Measurements from ENCODE around the gene DDIT4L.

DDIT4L gene

DNA sequence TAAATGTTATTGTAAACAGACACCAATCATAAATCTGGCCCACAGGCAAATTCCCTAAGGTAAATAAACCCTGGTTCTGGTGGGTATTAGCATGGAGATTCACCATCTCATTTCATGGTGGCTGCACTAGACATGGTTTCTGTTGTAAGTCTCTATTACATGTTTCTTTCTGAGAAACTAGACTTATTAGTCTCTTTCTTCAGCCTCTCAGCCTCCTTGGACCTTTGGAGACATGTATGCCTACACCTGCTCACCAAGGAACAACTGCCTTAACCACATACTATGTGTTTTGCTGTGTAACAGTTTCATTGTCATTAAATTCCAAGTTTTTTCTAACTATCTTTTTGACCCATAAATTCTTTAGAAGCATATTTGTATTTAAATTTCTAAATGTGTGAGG is 13.1 kb downstream of the DDIT4L start:
- H3K4me3 ChIP-seq (ENCODE audit: low read length) = no peak overlapping the region
- TF ChIP-seq ZNF274 (IDR thresholded peaks at IDR 0.05; ENCODE audit: low read depth, low read length) = no peak

DNA sequence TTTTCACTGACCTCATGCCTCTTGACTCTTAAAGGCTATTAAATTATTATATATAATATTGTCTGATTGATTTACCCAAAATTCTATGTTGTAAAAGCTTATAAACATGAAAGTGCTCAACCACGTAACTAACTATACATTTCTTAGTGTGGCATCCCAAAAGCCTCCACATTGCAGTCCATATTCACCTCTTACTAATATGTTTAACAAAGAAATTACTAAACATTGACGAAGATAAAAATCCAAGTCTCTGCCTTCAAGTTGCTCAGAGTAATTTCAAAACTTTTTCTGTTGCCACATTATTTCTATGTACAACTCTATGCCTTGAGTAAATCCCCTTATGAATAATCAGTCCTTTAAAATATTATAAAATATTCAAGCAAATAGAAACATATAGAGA is 14.4 kb downstream of the DDIT4L start:
- TF ChIP-seq ZNF274 (IDR thresholded peaks at IDR 0.05; ENCODE audit: low read depth, low read length) = no peak
- H3K4me3 ChIP-seq (ENCODE audit: low read length) = no peak overlapping the region

DNA sequence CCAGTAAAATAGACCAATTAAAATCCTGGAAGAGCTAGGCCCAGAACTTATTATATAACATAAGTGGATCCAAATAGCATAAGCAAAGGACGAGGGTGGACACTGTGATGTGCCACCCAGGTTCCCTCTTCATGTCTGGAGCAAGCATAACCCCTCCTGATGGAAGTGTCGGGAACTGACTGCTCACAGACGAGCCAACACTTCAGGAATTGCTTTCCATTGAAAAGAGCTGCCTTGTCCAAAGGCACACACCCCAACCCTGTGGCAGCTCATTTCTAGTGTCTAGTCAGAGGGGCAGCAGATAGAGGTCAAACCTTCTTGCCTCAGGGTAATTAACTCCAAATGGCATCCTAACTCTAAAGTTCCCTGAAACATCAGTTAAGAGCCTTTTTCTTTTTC is 15.3 kb downstream of the DDIT4L start:
- no peak overlapping the region for H3K4me3 ChIP-seq (ENCODE audit: low read length)
- no peak for TF ChIP-seq ZNF274 (IDR thresholded peaks at IDR 0.05; ENCODE audit: low read depth, low read length)

DNA sequence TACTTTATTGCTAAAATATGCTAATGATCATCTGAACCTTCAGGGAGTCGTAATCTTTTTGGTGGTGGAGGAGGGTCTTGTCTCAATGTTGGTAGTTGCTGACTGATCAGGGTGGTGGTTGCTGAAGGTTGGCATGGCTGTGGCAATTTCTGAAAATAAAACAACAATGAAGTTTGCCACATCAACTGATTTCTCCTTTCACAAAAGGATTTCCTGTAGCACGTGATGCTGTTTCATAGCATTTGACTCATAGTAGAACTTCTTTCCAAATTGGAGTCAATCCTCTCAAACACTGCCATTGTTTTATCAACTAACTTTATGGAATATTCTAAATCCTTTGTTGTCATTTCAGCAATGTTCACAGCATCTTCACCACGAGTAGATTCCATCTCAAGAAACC is 19.3 kb downstream of the DDIT4L start:
- no peak for TF ChIP-seq ZNF274 (IDR thresholded peaks at IDR 0.05; ENCODE audit: low read depth, low read length)
- H3K4me3 ChIP-seq (ENCODE audit: low read length) = no peak overlapping the region

DNA sequence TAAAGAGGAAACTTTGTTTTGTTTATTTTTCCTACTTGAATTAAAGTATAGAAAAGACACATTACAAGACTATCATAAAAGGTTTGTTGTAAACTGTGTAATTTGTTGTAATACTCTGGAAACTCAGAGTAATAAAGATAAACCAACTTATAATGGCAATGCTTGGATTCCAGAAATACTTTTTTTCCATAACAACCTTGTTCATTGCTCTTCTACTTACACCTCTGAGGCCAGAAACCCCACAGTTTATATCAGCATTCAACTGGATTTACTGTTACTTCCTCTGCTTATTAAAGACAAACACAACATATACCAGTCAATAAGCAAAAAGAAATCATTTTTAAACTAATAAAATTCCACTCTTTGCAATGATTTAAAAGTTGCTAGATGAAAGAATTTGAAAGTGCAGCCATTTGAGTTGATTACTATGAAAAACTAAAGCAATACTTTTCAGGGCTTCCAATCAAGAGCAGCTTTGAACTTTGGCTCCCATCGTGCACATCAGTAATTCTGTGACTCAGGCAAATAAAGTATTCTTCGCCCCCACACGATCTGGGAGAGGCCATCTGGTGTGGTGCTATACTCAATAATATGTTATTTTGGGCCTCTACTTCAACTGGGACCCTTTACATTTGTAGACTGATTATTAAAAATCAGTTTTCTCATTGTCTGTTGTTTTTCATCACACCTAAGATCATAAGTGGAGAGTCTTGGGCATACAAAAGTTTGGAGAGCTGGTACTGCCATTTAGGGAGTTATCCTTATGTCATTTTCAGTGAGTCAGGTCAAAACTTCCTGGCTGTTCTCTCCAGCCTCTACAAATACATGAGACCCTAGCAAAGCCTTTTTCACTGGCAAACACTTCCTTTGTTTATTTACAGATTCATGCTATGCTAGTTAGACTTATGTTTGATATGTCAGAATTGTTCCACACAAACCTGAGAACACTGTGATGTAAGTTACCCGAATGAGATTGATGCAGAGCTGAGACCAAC is 20.5 kb downstream of the DDIT4L start:
- no peak overlapping the region for H3K4me3 ChIP-seq (ENCODE audit: low read length)
- TF ChIP-seq ZNF274 (IDR thresholded peaks at IDR 0.05; ENCODE audit: low read depth, low read length) = no peak

DNA sequence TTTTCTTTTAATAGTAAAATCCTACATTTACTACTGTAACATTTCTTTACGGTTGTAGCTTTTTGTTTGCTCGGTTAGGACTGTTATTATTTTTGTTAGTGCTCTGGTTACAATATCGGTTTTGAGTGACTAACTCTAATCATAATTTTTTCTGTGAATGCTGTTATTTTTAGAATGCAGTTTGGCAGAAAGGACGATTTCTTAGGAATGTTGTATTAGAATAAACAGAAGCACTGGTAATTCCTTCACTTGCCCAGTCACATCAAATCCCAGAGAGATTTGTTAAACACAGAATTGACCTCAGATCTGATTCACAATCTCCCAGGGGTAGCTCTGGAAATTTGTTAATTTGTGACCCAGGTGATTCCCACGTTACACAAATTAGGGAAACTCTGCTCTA is 21.7 kb downstream of the DDIT4L start:
- TF ChIP-seq ZNF274 (IDR thresholded peaks at IDR 0.05; ENCODE audit: low read depth, low read length) = no peak
- H3K4me3 ChIP-seq (ENCODE audit: low read length) = no peak overlapping the region

DNA sequence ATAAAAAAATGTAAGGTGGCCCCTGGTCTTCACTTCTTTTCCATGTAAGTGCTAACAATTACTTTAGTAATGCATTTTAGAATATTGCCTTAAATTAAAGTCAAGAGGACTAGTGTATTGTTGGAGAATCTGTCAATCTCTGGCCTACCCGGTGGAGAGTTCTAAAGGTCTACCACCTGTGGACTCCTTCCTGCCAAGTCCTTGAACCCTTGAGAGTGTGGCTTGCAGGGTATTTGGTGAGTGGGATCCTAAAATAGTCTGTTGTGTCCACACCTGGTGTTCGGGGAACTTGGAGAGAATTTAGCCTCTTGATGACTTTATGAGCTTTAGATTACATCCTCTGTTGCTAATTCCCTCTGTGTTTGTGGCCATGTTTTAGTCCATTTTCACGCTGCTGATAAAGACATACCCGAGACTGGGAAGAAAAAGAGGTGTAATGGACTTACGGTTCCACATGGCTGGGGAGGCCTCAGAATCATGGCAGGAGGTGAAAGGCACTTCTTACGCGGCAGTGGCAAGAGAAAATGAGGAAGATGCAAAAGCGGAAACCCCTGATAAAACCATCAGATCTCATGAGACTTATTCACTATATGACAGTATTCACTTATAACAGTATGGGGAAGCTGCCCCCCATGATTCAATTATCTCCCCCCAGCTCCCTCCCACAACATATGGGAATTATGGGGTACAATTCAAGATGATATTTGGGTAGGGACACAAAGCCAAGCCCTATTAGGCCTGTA is 23.8 kb downstream of the DDIT4L start:
- no peak overlapping the region for H3K4me3 ChIP-seq (ENCODE audit: low read length)
- TF ChIP-seq ZNF274 (IDR thresholded peaks at IDR 0.05; ENCODE audit: low read depth, low read length) = no peak

DNA sequence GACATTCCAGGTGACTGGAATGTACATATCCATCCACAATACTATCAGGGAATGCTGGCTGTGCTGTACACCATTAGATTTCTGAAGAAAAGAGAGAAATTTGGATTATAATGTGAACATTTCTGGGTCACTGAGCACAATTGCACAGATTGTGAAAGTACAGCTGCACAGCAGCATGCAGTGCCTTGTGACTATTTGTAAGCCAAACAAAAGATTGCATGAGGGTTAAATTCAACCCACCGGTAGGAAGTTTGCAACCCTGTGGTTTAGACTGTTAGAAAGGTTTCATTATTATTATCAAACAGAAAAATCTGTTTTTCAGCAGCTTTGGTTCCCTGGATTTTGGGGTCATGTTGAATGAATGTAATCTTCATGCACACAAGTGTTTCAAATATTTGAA is 24.5 kb downstream of the DDIT4L start:
- no peak overlapping the region for H3K4me3 ChIP-seq (ENCODE audit: low read length)

DNA sequence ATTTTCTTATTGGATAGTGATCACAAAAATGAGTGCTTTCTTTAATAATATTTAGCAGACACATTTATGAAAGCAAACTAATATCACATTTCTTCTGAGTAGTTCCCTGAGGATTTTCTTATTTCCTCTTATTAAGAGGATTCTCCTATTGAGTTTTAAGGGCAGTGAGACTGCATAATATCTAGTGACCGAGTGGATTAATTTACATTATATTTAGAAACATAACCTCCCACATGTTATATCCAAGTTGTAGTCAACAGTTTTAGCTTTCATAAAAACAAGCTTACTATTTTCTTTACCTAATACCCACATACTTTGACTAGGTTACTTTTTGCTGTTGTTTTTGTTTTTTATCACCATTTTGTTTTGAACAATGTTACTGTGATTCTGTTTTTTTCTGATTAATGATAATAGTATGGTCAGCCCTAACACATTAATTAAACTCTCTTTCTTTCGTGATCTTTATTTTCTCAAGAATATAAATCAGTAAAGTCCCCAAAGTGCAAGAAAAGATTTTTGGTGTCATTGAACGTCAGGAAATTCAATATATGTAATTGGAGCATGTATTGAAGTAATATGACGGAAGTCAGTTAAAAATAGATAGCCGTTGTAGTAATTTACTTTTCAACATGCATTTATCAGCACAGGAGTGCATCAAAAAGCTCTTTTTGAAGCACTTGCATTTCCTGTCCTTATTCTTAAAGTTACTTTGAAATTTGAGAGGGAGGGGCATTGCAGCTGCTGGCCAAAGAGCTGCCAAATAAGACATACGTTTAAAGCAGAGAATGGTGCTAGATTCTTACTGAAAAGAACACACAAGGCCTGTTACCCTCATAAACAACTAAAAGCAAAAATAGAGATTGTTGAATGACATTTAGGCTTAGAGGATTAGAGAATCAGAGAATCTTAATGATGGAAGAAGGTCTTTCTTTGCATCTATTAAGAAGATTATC is 25.2 kb downstream of the DDIT4L start:
- TF ChIP-seq ZNF274 (IDR thresholded peaks at IDR 0.05; ENCODE audit: low read depth, low read length) = no peak
- no peak overlapping the region for H3K4me3 ChIP-seq (ENCODE audit: low read length)

More for the DNA sequence above, 24.5 kb downstream of the DDIT4L start:
- no peak for TF ChIP-seq ZNF274 (IDR thresholded peaks at IDR 0.05; ENCODE audit: low read depth, low read length)

DNA sequence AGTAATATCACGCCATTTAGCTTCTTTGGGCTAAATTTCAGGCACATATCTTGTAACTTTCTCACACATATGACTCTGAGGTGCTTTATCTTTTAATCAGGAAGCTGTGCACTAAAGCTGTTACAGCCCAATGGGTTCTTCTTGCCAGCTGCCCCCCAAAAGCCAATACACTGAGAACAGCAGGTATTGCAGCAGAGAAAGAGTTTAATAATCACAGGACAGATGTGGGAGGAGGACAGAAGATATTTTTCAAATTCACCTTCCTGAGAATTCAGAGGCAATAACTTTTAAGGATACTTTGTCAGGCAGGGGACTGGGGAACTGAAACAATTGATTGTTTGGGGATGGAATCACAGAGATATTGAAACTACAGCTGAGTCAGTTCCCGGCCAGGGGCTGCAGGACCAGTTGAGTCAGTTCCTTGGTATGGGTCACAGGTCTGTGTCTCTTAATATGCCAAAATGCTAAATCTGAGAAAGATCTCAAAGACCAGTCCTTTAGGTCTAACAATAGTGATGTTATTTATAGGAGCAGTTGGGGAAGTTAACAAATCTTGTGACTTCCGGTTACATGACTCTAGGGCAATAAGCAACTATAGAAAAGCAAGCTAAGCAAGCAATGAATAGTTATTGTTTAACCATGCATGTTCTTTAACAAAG is 28.1 kb downstream of the DDIT4L start:
- H3K4me3 ChIP-seq (ENCODE audit: low read length) = no peak overlapping the region
- TF ChIP-seq ZNF274 (IDR thresholded peaks at IDR 0.05; ENCODE audit: low read depth, low read length) = no peak

DNA sequence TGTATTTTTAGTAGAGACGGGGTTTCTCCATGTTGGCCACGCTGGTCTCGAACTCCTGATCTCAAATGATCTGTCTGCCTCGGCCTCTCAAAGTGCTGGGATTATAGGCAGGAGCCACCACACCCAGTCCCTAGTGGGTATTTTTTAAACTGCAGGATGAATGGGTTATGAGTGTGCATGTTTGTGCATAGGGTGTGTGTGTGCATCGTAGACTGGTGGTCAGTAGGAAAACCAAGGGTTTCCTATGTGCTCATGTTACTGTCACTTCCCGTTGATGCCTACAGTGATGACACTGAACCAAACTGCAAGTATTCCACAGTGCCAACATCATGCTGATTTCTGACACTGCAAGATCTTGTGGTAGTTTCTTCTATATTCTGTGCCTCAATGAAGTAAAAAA is 41.1 kb downstream of the DDIT4L start:
- no peak for TF ChIP-seq ZNF274 (IDR thresholded peaks at IDR 0.05; ENCODE audit: low read depth, low read length)
- H3K4me3 ChIP-seq (ENCODE audit: low read length) = no peak overlapping the region

DNA sequence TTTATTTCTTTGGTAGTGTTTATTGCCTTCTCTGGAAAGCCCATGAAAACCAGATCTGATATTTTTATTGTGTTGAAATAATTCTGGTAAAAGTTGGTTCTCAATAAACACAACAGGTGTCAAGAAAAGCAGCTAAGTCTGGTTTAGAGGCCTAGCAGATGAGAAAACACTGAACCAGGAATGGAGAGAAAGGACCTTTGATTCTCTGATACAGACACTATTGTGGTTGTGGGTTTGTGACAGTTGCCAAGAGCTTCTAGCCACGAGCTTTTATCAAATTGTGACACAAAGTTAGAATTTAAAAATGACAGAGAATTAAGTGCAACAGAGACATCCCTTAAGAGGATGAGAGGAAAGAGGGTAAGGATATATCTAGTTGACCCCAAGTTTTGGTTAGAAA is 42.6 kb downstream of the DDIT4L start:
- TF ChIP-seq ZNF274 (IDR thresholded peaks at IDR 0.05; ENCODE audit: low read depth, low read length) = no peak
- H3K4me3 ChIP-seq (ENCODE audit: low read length) = no peak overlapping the region

DNA sequence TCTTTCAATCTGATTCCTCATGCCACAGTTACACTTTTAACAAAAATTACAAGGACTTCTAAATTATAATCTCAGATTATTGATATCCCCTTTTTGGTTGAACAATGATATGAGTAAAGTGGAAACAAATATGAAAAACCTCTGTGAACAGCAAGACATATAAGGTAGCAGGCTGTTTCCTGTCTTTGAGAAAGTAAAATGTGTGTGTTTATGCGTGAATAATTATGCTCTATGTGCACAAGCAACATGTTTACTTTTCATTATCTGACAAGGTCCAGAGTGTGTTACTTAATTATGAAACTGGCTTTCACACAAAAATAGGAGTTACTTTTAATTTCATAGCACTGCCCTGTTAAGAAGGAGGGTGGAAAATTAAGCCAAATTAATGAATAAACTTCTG is 43.1 kb downstream of the DDIT4L start:
- TF ChIP-seq ZNF274 (IDR thresholded peaks at IDR 0.05; ENCODE audit: low read depth, low read length) = no peak
- H3K4me3 ChIP-seq (ENCODE audit: low read length) = no peak overlapping the region

Measured in GM08714 (cell line).